ENCODE data around the gene DCBLD2. TPM values are rescaled to one million over a fixed set of nuclear protein-coding genes. Genes with fewer than 3 reads are reported as not detected.
A peak's percentile ranks its signal among the peaks of the same experiment; 100 is the strongest.

Gene DCBLD2
- total and polyA plus RNA-seq, 2 of the 13 experiments (the other 11 are each of a cell fraction or from before 2014, with no cell fraction given): 43.8 to 56.9 TPM

GRCh38 chr3:98914210-98915080, 12.9 kb upstream of the DCBLD2 start (continued):
- TF ChIP-seq CEBPB (IDR thresholded peaks at IDR 0.05; ENCODE audit: borderline replicate concordance, low read depth, low read length): peak; percentile 83

GRCh38 chr3:98912448-98912847, 11.0 kb upstream of the DCBLD2 start:
- intact Hi-C loops (cut with micrococcal nuclease; ENCODE audit: unreplicated experiment) (no loop called here), in situ Hi-C loops (cut with HindIII; ENCODE audit: extremely low pct_ligation_motif_present, low pct_unique_long_range_greater_than_20kb) (no loop called here)
- FAIRE-seq (no peak), ATAC-seq (no peak), DNase-seq (ENCODE audit: low spot score) (no peak)
- Histone ChIP-seq H4K20me1 (ENCODE audit: insufficient read depth, low read length) (no peaks in the 10 kb centered on the region), H3K9ac (ENCODE audit: insufficient read depth, low read depth, low read length) (no peak overlapping the region), H3K27me3 (ENCODE audit: control insufficient read depth in 1 of 2, insufficient read depth in 2 of 2, low read length in 2 of 2) (no peaks in the 10 kb centered on the region), H3K4me3 (replicated peaks in 1 of 3; ENCODE audit: insufficient read depth in 1 of 3, low read depth in 2 of 3, low read length in 3 of 3) (no peak overlapping the region), H3K36me3 (replicated peaks in 1 of 2; ENCODE audit: control insufficient read depth in 1 of 2, insufficient read depth in 2 of 2, low read length in 2 of 2) (no peaks in the 10 kb centered on the region), H3K4me1 (ENCODE audit: insufficient read depth, low read length) (peaks cover 12% of the 10 kb centered on the region), H2AFZ (ENCODE audit: low read length) (no peak overlapping the region), H3K27ac (ENCODE audit: extremely low read length, insufficient read depth, low read length) (no peak overlapping the region), H3K9me3 (ENCODE audit: low read length) (no peaks in the 10 kb centered on the region), H3K79me2 (ENCODE audit: insufficient read depth, low read length) (no peaks in the 10 kb centered on the region), H3K4me2 (ENCODE audit: low read depth, low read length) (no peak overlapping the region)
- no peak for TF ChIP-seq REL (CRISPR knock-in tag; conservative IDR thresholded peaks at IDR 0.05)
- no peak for TF ChIP-seq MAX (IDR thresholded peaks at IDR 0.05)
- no peak for TF ChIP-seq THAP9 (CRISPR knock-in tag; IDR thresholded peaks at IDR 0.05; ENCODE audit: borderline replicate concordance)
- no peak for TF ChIP-seq RELA (CRISPR knock-in tag; IDR thresholded peaks at IDR 0.05)
- TF ChIP-seq MAFF (IDR thresholded peaks at IDR 0.05; ENCODE audit: low read depth, low read length): peak; percentile 21; the same call in 1 of the 2 replicates
- TF ChIP-seq RAD21 (CRISPR knock-in tag; IDR thresholded peaks at IDR 0.05): no peak
- no peak for TF ChIP-seq SMC3 (IDR thresholded peaks at IDR 0.05; ENCODE audit: low read length)
- TF ChIP-seq ZNF737 (CRISPR knock-in tag; IDR thresholded peaks at IDR 0.05; ENCODE audit: borderline replicate concordance): no peak
- no peak for TF ChIP-seq DMTF1 (CRISPR knock-in tag; IDR thresholded peaks at IDR 0.05)
- peak; percentile 4 to 66; a peak in 2 of 4 replicates for TF ChIP-seq MAFK (conservative IDR thresholded peaks at IDR 0.05 in 1 of 2, IDR thresholded peaks at IDR 0.05 in 1 of 2; ENCODE audit: low read length in 2 of 2)
- TF ChIP-seq GATAD1 (CRISPR knock-in tag; IDR thresholded peaks at IDR 0.05): no peak
- TF ChIP-seq TFDP1 (CRISPR knock-in tag; IDR thresholded peaks at IDR 0.05; ENCODE audit: borderline replicate concordance): no peak
- no peak for TF ChIP-seq DMAP1 (CRISPR knock-in tag; IDR thresholded peaks at IDR 0.05)
- TF ChIP-seq ZFY (CRISPR knock-in tag; IDR thresholded peaks at IDR 0.05): no peak
- TF ChIP-seq ZNF615 (CRISPR knock-in tag; IDR thresholded peaks at IDR 0.05; ENCODE audit: borderline replicate concordance): no peak
- TF ChIP-seq PRPF4 (IDR thresholded peaks at IDR 0.05; ENCODE audit: low read depth, low read length, poor library complexity, severe bottlenecking): no peak
- no TSS peak for BruUV-seq (replicated peaks)
- WGBS (ENCODE audit: low lambda C conversion rate): 26% methylated on average over 1 of the region's 1 CpG
- ChIA-PET CTCF (ENCODE audit: low intra/inter-chr PET ratio, low total read pairs) (no interaction called here), POLR2A (interaction anchor here (1.2 kb wide), 1 partner anchor 11 kb away, joined by 6 read pairs; the partner anchor contains the start of gene DCBLD2)

Measured in HepG2 (cell line).